ENCODE measurements around the gene SRR.

The SRR gene

GRCh38 chr17:2319051-2319450, 15.3 kb downstream of the SRR start:
- H3K4me3 ChIP-seq (ENCODE audit: low read depth, low read length) = no peak overlapping the region
- TF ChIP-seq, protein P1, sequence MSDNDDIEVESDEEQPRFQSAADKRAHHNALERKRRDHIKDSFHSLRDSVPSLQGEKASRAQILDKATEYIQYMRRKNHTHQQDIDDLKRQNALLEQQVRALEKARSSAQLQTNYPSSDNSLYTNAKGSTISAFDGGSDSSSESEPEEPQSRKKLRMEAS (IDR thresholded peaks at IDR 0.05; ENCODE audit: low read depth, low read length) = no peak
- TF ChIP-seq, protein P2, sequence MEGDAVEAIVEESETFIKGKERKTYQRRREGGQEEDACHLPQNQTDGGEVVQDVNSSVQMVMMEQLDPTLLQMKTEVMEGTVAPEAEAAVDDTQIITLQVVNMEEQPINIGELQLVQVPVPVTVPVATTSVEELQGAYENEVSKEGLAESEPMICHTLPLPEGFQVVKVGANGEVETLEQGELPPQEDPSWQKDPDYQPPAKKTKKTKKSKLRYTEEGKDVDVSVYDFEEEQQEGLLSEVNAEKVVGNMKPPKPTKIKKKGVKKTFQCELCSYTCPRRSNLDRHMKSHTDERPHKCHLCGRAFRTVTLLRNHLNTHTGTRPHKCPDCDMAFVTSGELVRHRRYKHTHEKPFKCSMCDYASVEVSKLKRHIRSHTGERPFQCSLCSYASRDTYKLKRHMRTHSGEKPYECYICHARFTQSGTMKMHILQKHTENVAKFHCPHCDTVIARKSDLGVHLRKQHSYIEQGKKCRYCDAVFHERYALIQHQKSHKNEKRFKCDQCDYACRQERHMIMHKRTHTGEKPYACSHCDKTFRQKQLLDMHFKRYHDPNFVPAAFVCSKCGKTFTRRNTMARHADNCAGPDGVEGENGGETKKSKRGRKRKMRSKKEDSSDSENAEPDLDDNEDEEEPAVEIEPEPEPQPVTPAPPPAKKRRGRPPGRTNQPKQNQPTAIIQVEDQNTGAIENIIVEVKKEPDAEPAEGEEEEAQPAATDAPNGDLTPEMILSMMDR (IDR thresholded peaks at IDR 0.05; ENCODE audit: low read depth, low read length) = no peak
- TF ChIP-seq MYC (IDR thresholded peaks at IDR 0.05; ENCODE audit: low read depth, low read length) = no peak
- TF ChIP-seq POLR2A (IDR thresholded peaks at IDR 0.05; ENCODE audit: extremely low read depth, insufficient read length) = no peak

GRCh38 chr17:2321399-2321798, 17.6 kb downstream of the SRR start:
- TF ChIP-seq POLR2A (IDR thresholded peaks at IDR 0.05; ENCODE audit: extremely low read depth, insufficient read length) (no peak), MYC (IDR thresholded peaks at IDR 0.05; ENCODE audit: low read depth, low read length) (no peak)
- TF ChIP-seq, protein P2 (IDR thresholded peaks at IDR 0.05; ENCODE audit: low read depth, low read length) = no peak
- TF ChIP-seq, protein P1 (IDR thresholded peaks at IDR 0.05; ENCODE audit: low read depth, low read length) = no peak
- H3K4me3 ChIP-seq (ENCODE audit: low read depth, low read length) = no peak overlapping the region
- no peak for DNase-seq (ENCODE audit: low read depth)

More at GRCh38 chr17:2319051-2319450, 15.3 kb downstream of the SRR start:
- no peak for DNase-seq (ENCODE audit: low read depth)

GRCh38 chr17:2323629-2324314, 20.0 kb downstream of the SRR start:
- DNase-seq (ENCODE audit: low read depth) = no peak
- TF ChIP-seq, protein P2 (IDR thresholded peaks at IDR 0.05; ENCODE audit: low read depth, low read length) = no peak
- no peak for TF ChIP-seq POLR2A (IDR thresholded peaks at IDR 0.05; ENCODE audit: extremely low read depth, insufficient read length)
- no peak for TF ChIP-seq MYC (IDR thresholded peaks at IDR 0.05; ENCODE audit: low read depth, low read length)
- TF ChIP-seq, protein P1 (IDR thresholded peaks at IDR 0.05; ENCODE audit: low read depth, low read length) = no peak
- H3K4me3 ChIP-seq (ENCODE audit: low read depth, low read length) = no peak overlapping the region

GRCh38 chr17:2331303-2331702, 27.6 kb downstream of the SRR start:
- H3K4me3 ChIP-seq (ENCODE audit: low read depth, low read length) = no peak overlapping the region
- DNase-seq (ENCODE audit: low read depth) = no peak
- TF ChIP-seq POLR2A (IDR thresholded peaks at IDR 0.05; ENCODE audit: extremely low read depth, insufficient read length) (no peak), MYC (IDR thresholded peaks at IDR 0.05; ENCODE audit: low read depth, low read length) (no peak)
- TF ChIP-seq, protein P2 (IDR thresholded peaks at IDR 0.05; ENCODE audit: low read depth, low read length) = no peak
- TF ChIP-seq, protein P1 (IDR thresholded peaks at IDR 0.05; ENCODE audit: low read depth, low read length) = no peak

GRCh38 chr17:2335726-2336214, 32.0 kb downstream of the SRR start:
- DNase-seq (ENCODE audit: low read depth) = peak; percentile 16

More at GRCh38 chr17:2335726-2336214, 32.0 kb downstream of the SRR start:
- TF ChIP-seq MYC (IDR thresholded peaks at IDR 0.05; ENCODE audit: low read depth, low read length) = no peak
- TF ChIP-seq, protein P1 (IDR thresholded peaks at IDR 0.05; ENCODE audit: low read depth, low read length) = peak; percentile 55
- TF ChIP-seq POLR2A (IDR thresholded peaks at IDR 0.05; ENCODE audit: extremely low read depth, insufficient read length) = no peak
- peak overlapping the region; percentile 98 for H3K4me3 ChIP-seq (ENCODE audit: low read depth, low read length)

Data from NB4 (cell line).